Omental fat pad (tissue), 4 donors: Measurements from ENCODE around the gene GRPEL2. TPM values are rescaled to one million over a fixed set of nuclear protein-coding genes. Genes with fewer than 3 reads are reported as not detected.

ENCODE experiments used
- ATAC-seq: fragments of 150-250 bp; one replicate; pipeline ENCODE4 v1.9.1; 2016; ENCODE audit warnings: mild to moderate bottlenecking, moderate library complexity; ENCODE audit not compliant: low FRiP score
- DNase-seq: peaks from one replicate; pipeline ENCODE4 v3.0.0-alpha.2; 2019; ENCODE audit warnings: low spot score
- total RNA-seq, 4 donors: library from RNA; depleted of rRNA; stranded (reverse); fragments of >200 nt; gene quantifications; one replicate each; pipeline ENCODE4 v1.1.0, GENCODE V29; 2016
- TF ChIP-seq, protein P1 (sequence below), 3 donors: fragments of 450-650 bp; IDR thresholded peaks; one replicate each; pipeline ENCODE4 v1.5.1; 2016 to 2017; ENCODE audit warnings: antibody characterized with exemption in 3 of 3, mild to moderate bottlenecking in 3 of 3, moderate library complexity in 2 of 3

GRPEL2 gene
- total RNA-seq, 4 donors from 2014 or later: 10.9 to 18.4 (median 15.9) TPM

GRCh38 chr5:149325894-149326293, 19.4 kb upstream of the GRPEL2 start:
- DNase-seq (no peak), ATAC-seq (no peak)
- TF ChIP-seq, protein P1, sequence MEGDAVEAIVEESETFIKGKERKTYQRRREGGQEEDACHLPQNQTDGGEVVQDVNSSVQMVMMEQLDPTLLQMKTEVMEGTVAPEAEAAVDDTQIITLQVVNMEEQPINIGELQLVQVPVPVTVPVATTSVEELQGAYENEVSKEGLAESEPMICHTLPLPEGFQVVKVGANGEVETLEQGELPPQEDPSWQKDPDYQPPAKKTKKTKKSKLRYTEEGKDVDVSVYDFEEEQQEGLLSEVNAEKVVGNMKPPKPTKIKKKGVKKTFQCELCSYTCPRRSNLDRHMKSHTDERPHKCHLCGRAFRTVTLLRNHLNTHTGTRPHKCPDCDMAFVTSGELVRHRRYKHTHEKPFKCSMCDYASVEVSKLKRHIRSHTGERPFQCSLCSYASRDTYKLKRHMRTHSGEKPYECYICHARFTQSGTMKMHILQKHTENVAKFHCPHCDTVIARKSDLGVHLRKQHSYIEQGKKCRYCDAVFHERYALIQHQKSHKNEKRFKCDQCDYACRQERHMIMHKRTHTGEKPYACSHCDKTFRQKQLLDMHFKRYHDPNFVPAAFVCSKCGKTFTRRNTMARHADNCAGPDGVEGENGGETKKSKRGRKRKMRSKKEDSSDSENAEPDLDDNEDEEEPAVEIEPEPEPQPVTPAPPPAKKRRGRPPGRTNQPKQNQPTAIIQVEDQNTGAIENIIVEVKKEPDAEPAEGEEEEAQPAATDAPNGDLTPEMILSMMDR (IDR thresholded peaks at IDR 0.05): no peak

GRCh38 chr5:149326611-149327010, 18.7 kb upstream of the GRPEL2 start:
- DNase-seq (no peak), ATAC-seq (no peak)
- TF ChIP-seq, protein P1 (IDR thresholded peaks at IDR 0.05): no peak

- no peak for ATAC-seq
- DNase-seq: no peak
- TF ChIP-seq, protein P1 (IDR thresholded peaks at IDR 0.05): no peak
Measured at GRCh38 chr5:149328177-149328576, 17.1 kb upstream of the GRPEL2 start.

DNA sequence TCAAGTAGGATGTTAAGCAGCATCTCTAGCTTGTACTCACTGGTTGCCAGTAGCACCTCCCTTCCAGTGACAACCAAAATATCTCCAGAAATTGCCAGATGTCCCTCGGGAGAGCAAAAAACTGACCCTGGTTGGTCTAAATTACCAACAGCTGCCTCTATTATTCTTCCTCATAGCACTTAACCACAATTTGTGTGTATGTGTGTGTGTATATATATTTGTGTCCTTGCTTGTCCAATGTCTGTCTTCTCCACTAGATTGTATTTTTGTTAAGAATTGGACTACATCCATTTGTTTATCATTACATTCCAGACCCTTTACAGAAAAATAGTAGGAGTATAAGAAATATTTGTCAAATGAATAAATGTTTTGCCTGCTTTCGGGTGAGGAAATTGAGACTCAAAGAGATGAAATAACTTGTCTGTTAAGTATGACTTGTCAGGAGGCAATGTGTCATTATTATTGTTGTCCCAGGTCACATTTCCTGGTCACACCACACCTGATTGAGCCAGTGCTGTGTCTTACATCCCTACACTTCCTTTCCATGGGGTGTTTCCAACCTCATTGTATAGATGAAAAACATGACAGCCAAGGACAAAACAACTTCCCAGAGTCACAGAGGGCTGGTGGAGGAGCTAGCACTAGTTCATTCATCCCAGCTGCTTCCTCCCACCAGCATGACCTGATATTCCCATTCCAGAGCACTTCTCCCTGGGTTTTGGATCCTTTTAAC, 11.4 kb upstream of the GRPEL2 start:
- ATAC-seq (no peak), DNase-seq (no peak)
- TF ChIP-seq, protein P1 (IDR thresholded peaks at IDR 0.05): no peak

DNA sequence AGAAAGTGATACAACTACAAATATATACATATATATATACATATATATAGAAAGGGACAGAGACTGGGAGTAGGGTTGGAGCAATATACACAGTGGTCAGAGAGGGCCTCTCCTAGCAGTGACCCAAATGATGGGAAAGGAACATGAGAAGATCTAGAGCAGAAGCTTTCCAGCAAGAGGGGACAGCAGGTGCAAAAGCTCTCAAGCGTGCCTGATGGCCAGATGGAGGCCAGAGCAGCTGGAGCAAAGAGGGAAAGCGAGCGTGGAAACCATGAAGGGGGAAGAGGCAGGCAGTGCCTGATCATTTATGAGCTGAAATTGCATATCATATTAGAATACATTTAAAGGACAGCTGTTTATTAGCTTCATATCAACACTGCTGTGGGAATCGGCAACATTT, 7.6 kb upstream of the GRPEL2 start:
- ATAC-seq (no peak), DNase-seq (no peak)
- TF ChIP-seq, protein P1 (IDR thresholded peaks at IDR 0.05): no peak

GRCh38 chr5:149338364-149338763, 6.9 kb upstream of the GRPEL2 start:
- DNase-seq: no peak
- TF ChIP-seq, protein P1 (IDR thresholded peaks at IDR 0.05): no peak
- no peak for ATAC-seq

- TF ChIP-seq, protein P1 (IDR thresholded peaks at IDR 0.05): no peak
- DNase-seq (no peak), ATAC-seq (no peak)
Measured at GRCh38 chr5:149340920-149341319, 4.4 kb upstream of the GRPEL2 start.
